ENCODE measurements around the gene EFHD2. TPM values are rescaled to one million over a fixed set of nuclear protein-coding genes. Genes with fewer than 3 reads are reported as not detected.
"Not testable (repeated sequence)": the region's sequence is repeated elsewhere in the genome, so short reads cannot be mapped to it uniquely, and the experiment has no call there.

EFHD2 gene
- total RNA-seq, 1 experiment from 2014 or later, result 48.5 TPM

GRCh38 chr1:15431571-15431948 lies 21.9 kb downstream of the EFHD2 start:
- DNase-seq (ENCODE audit: unreplicated experiment), result no peak
- Mint-ChIP-seq H3K27me3 (ENCODE audit: insufficient read depth, unreplicated experiment) (no peaks in the 10 kb centered on the region), H3K27ac (ENCODE audit: low read depth, unreplicated experiment) (no peak overlapping the region), H3K36me3 (ENCODE audit: insufficient read depth, unreplicated experiment) (peaks cover 10% of the 10 kb centered on the region), H3K4me3 (ENCODE audit: unreplicated experiment) (no peak overlapping the region), H3K9me3 (ENCODE audit: unreplicated experiment) (no peaks in the 10 kb centered on the region), H3K4me1 (ENCODE audit: insufficient read depth, unreplicated experiment) (peaks cover 9% of the 10 kb centered on the region)
- CTCF ChIA-PET, result interaction anchor here (0.6 to 13.2 kb wide), 32 partner anchors 9 to 540 kb away, joined by 3 to 165 read pairs (median 4); no protein-coding TSS in a partner anchor
- POLR2A ChIA-PET, result interaction anchor here (0.9 to 4.0 kb wide), 5 partner anchors 11 to 303 kb away, joined by 3 to 31 read pairs (median 3); partner anchors contain the start of gene EFHD2
- no peak for TF ChIP-seq CTCF (IDR thresholded peaks at IDR 0.05; ENCODE audit: unreplicated experiment)
- intact Hi-C loops (cut with micrococcal nuclease), result loop anchor here (1.0 to 10.0 kb wide), 4 partner anchors 73 to 303 kb away; partner anchors contain the start of gene TMEM51
- no TSS peak for BruUV-seq (replicated peaks)

GRCh38 chr1:15432324-15432723 lies 22.6 kb downstream of the EFHD2 start:
- TF ChIP-seq CTCF (IDR thresholded peaks at IDR 0.05; ENCODE audit: unreplicated experiment), result no peak
- Mint-ChIP-seq H3K36me3 (ENCODE audit: insufficient read depth, unreplicated experiment) (peaks cover 7% of the 10 kb centered on the region), H3K27me3 (ENCODE audit: insufficient read depth, unreplicated experiment) (no peaks in the 10 kb centered on the region), H3K4me3 (ENCODE audit: unreplicated experiment) (no peak overlapping the region), H3K27ac (ENCODE audit: low read depth, unreplicated experiment) (peak overlapping the region; percentile 40), H3K9me3 (ENCODE audit: unreplicated experiment) (no peaks in the 10 kb centered on the region), H3K4me1 (ENCODE audit: insufficient read depth, unreplicated experiment) (peaks cover 6% of the 10 kb centered on the region)
- POLR2A ChIA-PET, result interaction anchor here (0.8 to 4.0 kb wide), 3 partner anchors 90 to 149 kb away, joined by 3 to 31 read pairs (median 5); no protein-coding TSS in a partner anchor
- DNase-seq (ENCODE audit: unreplicated experiment), result no peak
- intact Hi-C loops (cut with micrococcal nuclease), result loop anchor here (5.0 to 10.0 kb wide), 3 partner anchors 72 to 280 kb away; partner anchors contain the start of gene TMEM51
- BruUV-seq (replicated peaks), result no TSS peak
- CTCF ChIA-PET, result interaction anchor here (0.6 to 13.2 kb wide), 19 partner anchors 9 to 280 kb away, joined by 3 to 165 read pairs (median 6); no protein-coding TSS in a partner anchor

GRCh38 chr1:15433471-15433870 lies 23.8 kb downstream of the EFHD2 start:
- ChIA-PET CTCF (interaction anchor here (13.2 kb wide), 1 partner anchor 109 kb away, joined by 165 read pairs; no protein-coding TSS in a partner anchor), POLR2A (interaction anchor here (0.6 kb wide), 1 partner anchor 1599 kb away, joined by 3 read pairs; no protein-coding TSS in a partner anchor)
- peaks cover 6% of the 10 kb centered on the region for H3K4me1 Mint-ChIP-seq (ENCODE audit: insufficient read depth, unreplicated experiment)

GRCh38 chr1:15434739-15435138 lies 25.1 kb downstream of the EFHD2 start:
- not testable (repeated sequence) for H3K27me3 Mint-ChIP-seq (ENCODE audit: insufficient read depth, unreplicated experiment); H3K9me3 Mint-ChIP-seq (ENCODE audit: unreplicated experiment); H3K4me1 Mint-ChIP-seq (ENCODE audit: insufficient read depth, unreplicated experiment); H3K4me3 Mint-ChIP-seq (ENCODE audit: unreplicated experiment); BruUV-seq (replicated peaks); H3K36me3 Mint-ChIP-seq (ENCODE audit: insufficient read depth, unreplicated experiment)
- CTCF ChIA-PET, result interaction anchor here (0.5 to 13.2 kb wide), 5 partner anchors 33 to 282 kb away, joined by 3 to 165 read pairs (median 3); no protein-coding TSS in a partner anchor
- peak; percentile 71 for DNase-seq (ENCODE audit: unreplicated experiment)
- intact Hi-C loops (cut with micrococcal nuclease), result loop anchor here (5.0 to 10.0 kb wide), 3 partner anchors 70 to 282 kb away; partner anchors contain the start of gene TMEM51
- H3K27ac Mint-ChIP-seq (ENCODE audit: low read depth, unreplicated experiment), result peak overlapping the region; percentile 42
- POLR2A ChIA-PET, result interaction anchor here (1.2 kb wide), 1 partner anchor 8 kb away, joined by 4 read pairs; no protein-coding TSS in a partner anchor

More at GRCh38 chr1:15433471-15433870, 23.8 kb downstream of the EFHD2 start:
- H3K27me3 Mint-ChIP-seq (ENCODE audit: insufficient read depth, unreplicated experiment), result no peaks in the 10 kb centered on the region
- H3K9me3 Mint-ChIP-seq (ENCODE audit: unreplicated experiment), result no peaks in the 10 kb centered on the region
- no peak overlapping the region for H3K4me3 Mint-ChIP-seq (ENCODE audit: unreplicated experiment)
- no peak for DNase-seq (ENCODE audit: unreplicated experiment)
- TF ChIP-seq CTCF (IDR thresholded peaks at IDR 0.05; ENCODE audit: unreplicated experiment), result no peak
- BruUV-seq (replicated peaks), result TSS peak; percentile 64
- H3K27ac Mint-ChIP-seq (ENCODE audit: low read depth, unreplicated experiment), result no peak overlapping the region
- intact Hi-C loops (cut with micrococcal nuclease), result loop anchor here (5.0 to 10.0 kb wide), 3 partner anchors 71 to 281 kb away; partner anchors contain the start of gene TMEM51
- peaks cover 1% of the 10 kb centered on the region for H3K36me3 Mint-ChIP-seq (ENCODE audit: insufficient read depth, unreplicated experiment)

Data from MCF 10A (cell line).